Articular chondrocyte of knee joint (primary cell): ENCODE data around the gene VIT. TPM values are rescaled to one million over a fixed set of nuclear protein-coding genes. Genes with fewer than 3 reads are reported as not detected.

Experiments used
- total RNA-seq: library from RNA; depleted of rRNA; stranded (reverse); fragments of >200 nt; gene quantifications from 2 replicates; pipeline ENCODE4 v1.2.3, GENCODE V29; 2012

Gene VIT, protein sequence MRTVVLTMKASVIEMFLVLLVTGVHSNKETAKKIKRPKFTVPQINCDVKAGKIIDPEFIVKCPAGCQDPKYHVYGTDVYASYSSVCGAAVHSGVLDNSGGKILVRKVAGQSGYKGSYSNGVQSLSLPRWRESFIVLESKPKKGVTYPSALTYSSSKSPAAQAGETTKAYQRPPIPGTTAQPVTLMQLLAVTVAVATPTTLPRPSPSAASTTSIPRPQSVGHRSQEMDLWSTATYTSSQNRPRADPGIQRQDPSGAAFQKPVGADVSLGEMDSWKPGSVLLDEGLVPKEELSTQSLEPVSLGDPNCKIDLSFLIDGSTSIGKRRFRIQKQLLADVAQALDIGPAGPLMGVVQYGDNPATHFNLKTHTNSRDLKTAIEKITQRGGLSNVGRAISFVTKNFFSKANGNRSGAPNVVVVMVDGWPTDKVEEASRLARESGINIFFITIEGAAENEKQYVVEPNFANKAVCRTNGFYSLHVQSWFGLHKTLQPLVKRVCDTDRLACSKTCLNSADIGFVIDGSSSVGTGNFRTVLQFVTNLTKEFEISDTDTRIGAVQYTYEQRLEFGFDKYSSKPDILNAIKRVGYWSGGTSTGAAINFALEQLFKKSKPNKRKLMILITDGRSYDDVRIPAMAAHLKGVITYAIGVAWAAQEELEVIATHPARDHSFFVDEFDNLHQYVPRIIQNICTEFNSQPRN
- total RNA-seq, result 13.5 and 16.2 TPM in 2 replicates

GRCh38 chr2:36696533-36696932 is at the start of gene VIT:
VIT (plus strand) TSS chr2:36696707; CDS start chr2:36716371, 19,664 bp downstream.

Other genes starting within 250 kb of the VIT start
- 71.7 and 72.3 TPM in 2 replicates for gene FEZ2, start 98.5 kb upstream of the VIT start, total RNA-seq